GM12873 (cell line): Measurements from ENCODE around the gene LUZP2.

ENCODE experiments used
- CTCF ChIP-seq: IDR thresholded peaks from 2 replicates; pipeline ENCODE4 v1.5.1; 2012; ENCODE audit warnings: low read depth, mild to moderate bottlenecking, moderate library complexity, low read length, control low read depth; ENCODE audit not compliant: insufficient read depth; ENCODE audit errors: missing control alignments

Gene LUZP2

GRCh38 chr11:24496736-24497725 is at the start of gene LUZP2:
Gene LUZP2, plus strand, starts transcription at chr11:24497053.
- no peak for TF ChIP-seq CTCF

GRCh38 chr11:24453129-24453718 is 43.6 kb upstream of the LUZP2 start:
- TF ChIP-seq CTCF: no peak

- TF ChIP-seq CTCF: no peak
Measured at GRCh38 chr11:24457985-24458384, 38.9 kb upstream of the LUZP2 start.

- no peak for TF ChIP-seq CTCF
Measured at GRCh38 chr11:24470431-24470830, 26.4 kb upstream of the LUZP2 start.

- TF ChIP-seq CTCF: no peak
Measured at GRCh38 chr11:24471084-24471483, 25.8 kb upstream of the LUZP2 start.

- TF ChIP-seq CTCF: no peak
Measured at GRCh38 chr11:24478718-24479117, 18.1 kb upstream of the LUZP2 start.

- TF ChIP-seq CTCF: no peak
Measured at GRCh38 chr11:24489477-24489876, 7.4 kb upstream of the LUZP2 start.
